Heart left ventricle (tissue), 13 donors: ENCODE results near the gene FLACC1.

Source experiments
- CTCF ChIP-seq, 12 donors: fragments of 200-600 bp; sonication (generic) in 4 of 12; IDR thresholded peaks; one replicate each; pipeline versions ENCODE4 v1.5.0 to v1.8.0; 2018 to 2022; ENCODE audit warnings: antibody characterized with exemption in 12 of 12, mild to moderate bottlenecking in 5 of 12
- POLR2A ChIP-seq, 2 donors: fragments of 450-650 bp; IDR thresholded peaks; one replicate each; pipeline ENCODE4 v1.6.1; 2017; ENCODE audit warnings: antibody characterized with exemption in 2 of 2, mild to moderate bottlenecking in 2 of 2, moderate library complexity in 2 of 2
- donor health status: ischemic (EF 13 %, LVEDD 7.1; RV severe dilation, severe dysfunction).
- donor health status: DM: no; HTN: yes; CAD: no.
- donor health status: DM: no; HTN: no; CAD: no.
- donor health status: ischemic (EF 25% LVEDD 6.9; RV normal size, moderate dysfunction).
- donor health status: ischemic (EF 25% LVEDD 5.7; RV mildly dilated, moderate dysfunction).
- donor health status: ischemic (EF 35%, LVEDD 5.7; RV mildly dilated, moderate dysfunction).
- donor health status: nonischemic (EF 11% LVEDD 7.7; RV severe dilation, severe dysfunction).
- donor health status: DM: yes; HTN: yes; CAD: no.
- donor health status: PGD.
- donor health status: ischemic (EF 29% LVEDD 5.4; RV normal size, mild dysfunction).
- donor health status: nonischemic (EF 23%, LVEDD 6.1; RV moderate dilation, normal function).

- TF ChIP-seq CTCF (IDR thresholded peaks at IDR 0.05) (no peak), POLR2A (IDR thresholded peaks at IDR 0.05) (no peak)
Observed at GRCh38 chr2:201308914-201309313, 48.2 kb downstream of the FLACC1 start.
